ENCODE data around the gene SBNO2. TPM values are rescaled to one million over a fixed set of nuclear protein-coding genes. Genes with fewer than 3 reads are reported as not detected.

SBNO2 gene
- total RNA-seq, 6 donors from 2014 or later: 44.8 to 159 (median 106) TPM

DNA sequence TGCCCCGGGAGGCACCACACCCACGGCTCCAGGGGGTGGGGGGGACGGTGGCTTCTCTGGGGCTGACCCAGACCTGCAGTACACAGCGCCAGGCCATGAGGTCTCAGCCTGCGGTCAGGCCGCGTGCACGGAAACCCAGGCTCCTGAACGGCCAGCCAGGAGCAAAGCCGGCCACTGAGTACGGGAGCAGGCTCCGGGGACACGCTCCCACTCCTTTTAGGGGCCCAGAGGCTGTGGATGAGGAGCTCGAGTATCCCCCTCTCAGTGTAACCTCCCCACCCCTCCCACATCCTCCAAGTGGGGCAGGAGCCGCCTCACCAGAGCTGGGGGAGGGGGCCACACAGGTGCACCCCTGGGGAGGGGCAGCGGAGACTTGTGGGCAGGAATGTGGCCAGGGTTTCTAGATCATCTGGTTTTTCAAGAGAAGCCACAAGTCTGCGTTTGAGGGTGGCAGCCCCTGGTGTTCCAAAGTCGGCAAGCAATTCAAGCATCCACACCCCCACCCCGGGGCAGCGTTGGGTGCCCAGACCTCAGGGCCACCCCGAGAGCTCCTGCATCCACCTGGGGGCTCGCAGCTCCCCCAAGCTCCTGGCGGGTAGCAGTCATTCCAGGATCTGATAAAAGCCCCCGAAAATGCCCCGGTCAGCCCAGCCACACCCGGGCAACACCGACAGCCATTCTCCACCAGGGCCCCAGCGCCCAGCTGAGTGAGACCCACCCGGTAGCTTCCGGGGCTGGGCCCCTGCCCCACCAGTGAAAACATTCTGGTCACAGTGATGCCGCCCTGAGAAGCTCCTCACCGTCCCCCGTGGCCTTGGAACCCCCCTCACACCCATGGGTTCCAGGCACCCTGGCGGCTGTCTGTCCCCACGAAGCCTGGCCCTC, 6.1 kb downstream of the SBNO2 start:
- peaks cover 0 to 12% (median 5%) of the 10 kb centered on the region in 4 donors for H3K36me3 ChIP-seq
- TF ChIP-seq POLR2A (IDR thresholded peaks at IDR 0.05) (no peak), EP300 (IDR thresholded peaks at IDR 0.05) (no peak), POLR2AphosphoS5 (IDR thresholded peaks at IDR 0.05) (no peak), CTCF (IDR thresholded peaks at IDR 0.05) (no peak)
- no peak for ATAC-seq (ENCODE audit: low FRiP score in 2 of 2)
- peak overlapping the region; percentile 74 to 82 (median 80) for H3K27ac ChIP-seq
- H3K27me3 ChIP-seq: no peaks in the 10 kb centered on the region
- H3K4me1 ChIP-seq: peaks cover 56 to 88% (median 64%) of the 10 kb centered on the region in 4 donors
- peak in 1 of 2 donors; percentile 75 for DNase-seq
- H3K9me3 ChIP-seq: no peaks in the 10 kb centered on the region
- 77 to 79% methylated on average over 9 to 28 of the region's 35 CpGs for WGBS, 2 donors
- H3K4me3 ChIP-seq: peak overlapping the region in 3 of 4 donors; percentile 7 to 39 (median 20)

DNA sequence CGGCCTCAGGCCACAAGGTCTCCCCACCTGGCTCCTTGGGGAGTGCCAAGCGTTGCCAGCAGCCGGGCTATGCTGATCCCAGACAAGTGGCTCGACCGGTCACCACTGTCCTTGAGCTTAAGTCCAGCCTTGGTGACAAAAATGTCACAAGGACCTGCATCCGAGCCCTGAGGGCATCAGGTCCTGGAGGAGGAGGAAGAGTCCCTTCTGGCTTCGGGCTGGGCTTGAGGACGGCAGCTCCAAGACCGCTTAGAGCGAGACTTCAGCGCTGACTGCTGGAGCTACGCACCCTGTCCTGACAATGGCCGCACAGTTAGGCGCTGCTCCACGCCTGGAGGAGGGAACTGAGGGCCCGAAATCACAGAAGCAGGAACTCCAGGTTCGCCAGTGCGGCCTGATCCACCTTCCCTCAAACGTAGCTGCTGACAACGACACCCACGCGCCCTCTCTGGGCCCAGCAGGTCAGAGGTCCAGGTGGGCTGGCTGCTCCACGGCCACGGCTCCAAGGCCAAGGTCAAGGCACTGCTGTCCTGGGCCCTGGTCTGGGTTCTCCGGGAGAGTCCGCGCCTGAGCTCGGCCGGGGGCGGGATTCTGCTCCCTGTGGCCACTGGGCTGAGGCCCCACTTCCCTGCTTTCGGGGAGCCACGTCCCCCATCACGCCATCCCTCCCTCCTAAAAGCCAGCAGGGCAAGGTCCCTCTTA, 7.0 kb downstream of the SBNO2 start:
- Histone ChIP-seq H3K36me3 (peaks cover 0 to 12% (median 5%) of the 10 kb centered on the region in 4 donors), H3K27ac (peak overlapping the region; percentile 38 to 82 (median 80)), H3K4me3 (no peak overlapping the region), H3K4me1 (peaks cover 51 to 85% (median 61%) of the 10 kb centered on the region in 4 donors), H3K27me3 (no peaks in the 10 kb centered on the region), H3K9me3 (no peaks in the 10 kb centered on the region)
- TF ChIP-seq CTCF (IDR thresholded peaks at IDR 0.05): no peak
- TF ChIP-seq POLR2AphosphoS5 (IDR thresholded peaks at IDR 0.05): peak; percentile 4 to 33
- TF ChIP-seq POLR2A (IDR thresholded peaks at IDR 0.05): peak in 2 of 4 donors; percentile 11 to 41
- peak in 1 of 4 donors; percentile 28 for TF ChIP-seq EP300 (IDR thresholded peaks at IDR 0.05)
- DNase-seq (peak; percentile 83 to 92), ATAC-seq (ENCODE audit: low FRiP score in 2 of 2) (peak in 1 of 2 donors; percentile 76)
- 85% methylated on average over 21 to 26 of the region's 33 CpGs for WGBS, 2 donors

DNA sequence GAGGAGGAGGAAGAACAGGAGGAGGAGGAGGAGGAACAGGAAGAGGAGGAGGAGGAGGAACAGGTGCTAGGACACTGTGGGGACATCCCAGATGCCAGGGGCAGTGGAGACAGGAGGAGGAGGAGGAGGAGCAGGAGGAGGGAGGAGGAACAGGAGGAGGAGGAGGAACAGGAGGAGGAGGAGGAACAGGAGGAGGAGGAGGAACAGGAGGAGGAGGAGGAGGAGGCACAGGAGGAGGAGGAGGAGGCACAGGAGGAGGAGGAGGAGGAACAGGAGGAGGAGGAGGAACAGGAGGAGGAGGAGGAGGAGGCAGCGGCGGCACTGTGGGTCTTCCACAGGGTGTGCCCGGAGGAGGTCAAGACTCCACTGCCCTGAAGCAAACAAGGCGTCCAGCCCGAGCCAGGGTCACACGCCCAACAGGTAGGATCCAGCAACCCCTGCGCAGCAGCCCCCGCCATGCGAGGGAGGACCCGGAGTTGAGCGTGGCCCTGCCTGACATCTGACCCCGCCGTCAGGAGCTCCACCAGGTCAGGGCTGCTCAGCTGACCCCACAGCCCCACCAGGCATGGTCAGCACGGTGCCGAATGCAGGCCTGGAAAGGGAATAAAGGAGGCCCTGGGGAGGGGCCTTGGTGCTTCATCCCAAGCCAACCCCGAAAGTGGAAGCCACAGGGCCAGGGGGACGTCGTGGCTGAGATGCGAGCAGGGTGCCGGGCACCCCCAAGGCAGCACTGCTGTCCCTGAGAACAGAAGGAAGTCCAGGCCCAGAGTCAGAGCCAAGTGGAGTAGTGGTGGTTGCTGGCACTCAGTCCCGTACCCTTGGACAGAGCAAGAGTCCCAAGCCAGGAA, 9.2 kb downstream of the SBNO2 start:
- Histone ChIP-seq H3K36me3 (peaks cover 0 to 16% (median 8%) of the 10 kb centered on the region in 4 donors), H3K4me1 (peaks cover 41 to 79% (median 50%) of the 10 kb centered on the region in 4 donors), H3K9me3 (no peaks in the 10 kb centered on the region), H3K27me3 (no peaks in the 10 kb centered on the region), H3K4me3 (no peak overlapping the region), H3K27ac (peak overlapping the region; percentile 12 to 80 (median 39))
- TF ChIP-seq POLR2A (IDR thresholded peaks at IDR 0.05) (no peak), EP300 (IDR thresholded peaks at IDR 0.05) (no peak), POLR2AphosphoS5 (IDR thresholded peaks at IDR 0.05) (no peak), CTCF (IDR thresholded peaks at IDR 0.05) (no peak)
- WGBS, 2 donors: 71 to 86% methylated on average over 16 to 18 of the region's 21 CpGs
- no peak for ATAC-seq (ENCODE audit: low FRiP score in 2 of 2)
- DNase-seq: peak in 1 of 2 donors; percentile 82

GRCh38 chr19:1163934-1164683, 10.0 kb downstream of the SBNO2 start:
- H3K4me1 ChIP-seq: peaks cover 37 to 71% (median 42%) of the 10 kb centered on the region in 4 donors
- peaks cover 0 to 17% (median 8%) of the 10 kb centered on the region in 4 donors for H3K36me3 ChIP-seq
- DNase-seq (peak in 1 of 2 donors; percentile 82), ATAC-seq (ENCODE audit: low FRiP score in 2 of 2) (no peak)
- no peaks in the 10 kb centered on the region for H3K9me3 ChIP-seq
- H3K27me3 ChIP-seq: no peaks in the 10 kb centered on the region
- H3K27ac ChIP-seq: peak overlapping the region in 3 of 4 donors; percentile 66 to 70 (median 67)
- H3K4me3 ChIP-seq: no peak overlapping the region
- TF ChIP-seq CTCF (IDR thresholded peaks at IDR 0.05) (no peak), EP300 (IDR thresholded peaks at IDR 0.05) (no peak), POLR2A (IDR thresholded peaks at IDR 0.05) (no peak), POLR2AphosphoS5 (IDR thresholded peaks at IDR 0.05) (no peak)
- 60 to 78% methylated on average over 14 to 15 of the region's 20 CpGs for WGBS, 2 donors
